HepG2 (cell line): Measurements from ENCODE around the gene HBEGF. TPM values are rescaled to one million over a fixed set of nuclear protein-coding genes. Genes with fewer than 3 reads are reported as not detected.

Source experiments
- ATAC-seq: fragments of 200-7000 bp; cut with Tn5 transposase; 3 replicates; pipeline ENCODE4 v1.9.1; 2020; ENCODE audit warnings: mild to moderate bottlenecking, moderate library complexity
- BruUV-seq: library from RNA; stranded (reverse); fragments of 400-500 nt; replicated peaks from 2 replicates; lab custom pipeline; 2021; lab: Mats Ljungman, UMichigan
- CTCF ChIA-PET: fragments of 300-600 bp; formaldehyde crosslinking; extraction: SDS; loops from one replicate; lab custom pipeline; 2021; ENCODE audit warnings: low total read pairs, inconsistent platforms, low intra/inter-chr PET ratio; lab: Yijun Ruan, JAX
- POLR2A ChIA-PET: fragments of 350-600 bp; sonication (Branson Sonifier 250); formaldehyde crosslinking; loops from one replicate; lab custom pipeline; 2020; ENCODE audit warnings: antibody characterized with exemption, inconsistent platforms; lab: Yijun Ruan, JAX
- DNase-seq: peaks from one replicate; pipeline ENCODE4 v3.0.0-alpha.2; 2015; ENCODE audit warnings: low spot score
- FAIRE-seq: peaks from 3 replicates; lab custom pipeline; 2011; peaks lifted over from hg19 to GRCh38; lab: Jason Lieb, UNC
- H2AFZ ChIP-seq: one replicate; pipeline ENCODE4 v1.6.1; 2011; ENCODE audit warnings: low read length, inconsistent platforms
- H3K27ac ChIP-seq: fragments of 300-600 bp; 3 replicates; pipeline ENCODE4 v1.8.0; 2011; ENCODE audit warnings: mixed run types, mild to moderate bottlenecking, mixed read lengths, low read length, inconsistent platforms; ENCODE audit not compliant: insufficient read depth; ENCODE audit errors: extremely low read length
- H3K27me3 ChIP-seq, 2 experiments: fragments of 200-600 bp in 1 of 2; 2 replicates in 1 of 2; 3 replicates in 1 of 2; pipeline versions ENCODE4 v1.6.0 to v1.8.0; 2011; ENCODE audit warnings: low read length in 2 of 2, mild to moderate bottlenecking in 2 of 2, moderate library complexity in 2 of 2, inconsistent platforms in 1 of 2; ENCODE audit not compliant: insufficient read depth in 2 of 2, control insufficient read depth in 1 of 2
- H3K36me3 ChIP-seq, 2 experiments: fragments of 200-600 bp in 1 of 2; replicated peaks in 1 of 2; 2 replicates in 1 of 2; 3 replicates in 1 of 2; pipeline versions ENCODE4 v1.5.1 to v1.8.0; 2011; ENCODE audit warnings: low read length in 2 of 2, inconsistent platforms in 1 of 2; ENCODE audit not compliant: insufficient read depth in 2 of 2, control insufficient read depth in 1 of 2
- H3K4me1 ChIP-seq: 2 replicates; pipeline ENCODE4 v1.5.1; 2012; ENCODE audit warnings: low read length, inconsistent platforms; ENCODE audit not compliant: insufficient read depth
- H3K4me2 ChIP-seq: 2 replicates; pipeline ENCODE4 v1.6.0; 2011; ENCODE audit warnings: low read depth, low read length, inconsistent platforms
- H3K4me3 ChIP-seq, 3 experiments: fragments of 200-600 bp in 1 of 3; sonication (generic), shearing (Covaris generic) in 1 of 3; replicated peaks in 1 of 3; 2 replicates each; pipeline ENCODE4 v1.5.1; 2011 to 2016; ENCODE audit warnings: low read length in 3 of 3, inconsistent platforms in 2 of 3, low read depth in 2 of 3, mild to moderate bottlenecking in 2 of 3, control low read depth in 1 of 3, mixed read lengths in 1 of 3; ENCODE audit not compliant: insufficient read depth in 1 of 3
- H3K79me2 ChIP-seq: one replicate; pipeline ENCODE4 v1.6.1; 2011; ENCODE audit warnings: low read length, inconsistent platforms; ENCODE audit not compliant: insufficient read depth
- H3K9ac ChIP-seq: 2 replicates; pipeline ENCODE4 v1.6.0; 2011; ENCODE audit warnings: mild to moderate bottlenecking, low read depth, low read length, inconsistent platforms; ENCODE audit not compliant: insufficient read depth
- H3K9me3 ChIP-seq: 2 replicates; pipeline ENCODE4 v1.5.1; 2012; ENCODE audit warnings: mild to moderate bottlenecking, low read length
- H4K20me1 ChIP-seq: 2 replicates; pipeline ENCODE4 v1.6.0; 2011; ENCODE audit warnings: inconsistent platforms, mild to moderate bottlenecking, low read length, moderate library complexity; ENCODE audit not compliant: insufficient read depth
- ATF4 ChIP-seq, 2 experiments: fragments of 450-650 bp in 1 of 2; sonication (generic) in 1 of 2; formaldehyde crosslinking; IDR thresholded peaks; 2 replicates each; pipeline versions ENCODE4 v1.5.0 to v1.8.0; 2020 to 2022; ENCODE audit warnings: mild to moderate bottlenecking in 1 of 2, missing genetic modification reagents in 1 of 2
- ATF5 ChIP-seq: sonication (generic); formaldehyde crosslinking; IDR thresholded peaks from 2 replicates; pipeline ENCODE4 v1.4.0; 2020; ENCODE audit warnings: mild to moderate bottlenecking, low read depth, missing genetic modification reagents
- ATF7 ChIP-seq, 2 experiments: fragments of 450-650 bp in 1 of 2; sonication (generic) in 1 of 2; formaldehyde crosslinking in 1 of 2; IDR thresholded peaks; 2 replicates each; pipeline versions ENCODE4 v1.4.0 to v1.6.1; 2016 to 2020; ENCODE audit warnings: antibody characterized with exemption in 1 of 2, mild to moderate bottlenecking in 1 of 2, missing genetic modification reagents in 1 of 2
- BHLHE40 ChIP-seq: IDR thresholded peaks from 2 replicates; pipeline ENCODE4 v1.6.1; 2011; ENCODE audit warnings: low read length, improper control_type of control experiment
- CEBPB ChIP-seq: IDR thresholded peaks from 2 replicates; pipeline ENCODE4 v1.6.1; 2011; ENCODE audit warnings: low read depth, low read length, improper control_type of control experiment, borderline replicate concordance
- CREBL2 ChIP-seq: sonication (generic); formaldehyde crosslinking; IDR thresholded peaks from 2 replicates; pipeline ENCODE4 v1.8.1; 2023; ENCODE audit warnings: missing genetic modification reagents, mild to moderate bottlenecking, borderline replicate concordance
- CSRNP1 ChIP-seq: sonication (generic); formaldehyde crosslinking; IDR thresholded peaks from 2 replicates; pipeline ENCODE4 v1.8.1; 2023; ENCODE audit warnings: mild to moderate bottlenecking, missing genetic modification reagents
- NPAS2 ChIP-seq: sonication (generic); formaldehyde crosslinking; IDR thresholded peaks from 2 replicates; pipeline ENCODE4 v1.8.0; 2022; ENCODE audit warnings: mild to moderate bottlenecking, missing genetic modification reagents, borderline replicate concordance
- POLR2G ChIP-seq: fragments of 200-400 bp; formaldehyde crosslinking; IDR thresholded peaks from 2 replicates; pipeline ENCODE4 v1.6.1; 2018; ENCODE audit warnings: mild to moderate bottlenecking, low read depth, low read length, moderate library complexity
- PPARG ChIP-seq: conservative IDR thresholded peaks from 2 replicates; pipeline ENCODE4 v1.6.1; 2016; ENCODE audit warnings: missing biosample characterization, missing genetic modification reagents
- RNF219 ChIP-seq: sonication (generic); formaldehyde crosslinking; IDR thresholded peaks from 2 replicates; pipeline ENCODE4 v1.5.0; 2020; ENCODE audit warnings: mild to moderate bottlenecking, missing genetic modification reagents
- ZNF333 ChIP-seq: sonication (generic); formaldehyde crosslinking; IDR thresholded peaks from 2 replicates; pipeline ENCODE4 v1.4.0; 2020; ENCODE audit warnings: mild to moderate bottlenecking, missing genetic modification reagents, borderline replicate concordance
- ZNF775 ChIP-seq: sonication (generic); formaldehyde crosslinking; IDR thresholded peaks from 2 replicates; pipeline ENCODE4 v1.4.0; 2020; ENCODE audit warnings: missing genetic modification reagents, mild to moderate bottlenecking, moderate library complexity, borderline replicate concordance
- ZSCAN31 ChIP-seq: sonication (generic); formaldehyde crosslinking; IDR thresholded peaks from 2 replicates; pipeline ENCODE4 v1.5.0; 2020; ENCODE audit warnings: low read depth, mild to moderate bottlenecking, missing genetic modification reagents
- WGBS: methylation state at CpG from one replicate; pipeline ENCODE4 v1.1.6; 2017; ENCODE audit warnings: low lambda C conversion rate; 5-methylcytosine and 5-hydroxymethylcytosine counted together
- in situ Hi-C: cut with HindIII; loops from 2 replicates; pipeline ENCODE4 v1.10.0; 2017; ENCODE audit warnings: low pct_unique_long_range_greater_than_20kb; ENCODE audit not compliant: extremely low pct_ligation_motif_present
- intact Hi-C: fragments of 100-400 bp; cut with micrococcal nuclease; formaldehyde crosslinking; loops from one replicate; pipeline ENCODE4 v1.10.0; 2022; ENCODE audit not compliant: unreplicated experiment
- polyA plus RNA-seq, 8 experiments: library from polyadenylated mRNA; depleted of rRNA in 3 of 8; stranded (reverse) in 7 of 8; unstranded in 1 of 8; fragments of >200 nt; fragmentation: Illumina TruSeq in 4 of 8; extraction: Trizol in 4 of 8; gene quantifications; 2 replicates each; pipeline versions ENCODE4 v1.2.1 to v1.2.3, GENCODE V29; 2011 to 2016; ENCODE audit warnings: low read depth in 4 of 8, missing spikeins in 1 of 8, mixed read lengths in 1 of 8; ENCODE audit not compliant: insufficient read depth in 1 of 8
- total RNA-seq, 5 experiments: library from RNA; depleted of rRNA; stranded (reverse); fragments of >200 nt; fragmentation: Illumina TruSeq; extraction: Trizol; gene quantifications; 2 replicates each; pipeline ENCODE4 v1.2.3, GENCODE V29; 2016; ENCODE audit warnings: low read depth in 1 of 5

Gene HBEGF
- total and polyA plus RNA-seq, 2 of the 13 experiments (the other 11 are each of a cell fraction or from before 2014, with no cell fraction given) = 1.7 to 5.0 TPM

GRCh38 chr5:140287801-140288521 is 58.4 kb downstream of the HBEGF start:
- Histone ChIP-seq H3K9me3 (no peaks in the 10 kb centered on the region), H3K9ac (no peak overlapping the region), H3K79me2 (peaks cover 89% of the 10 kb centered on the region), H3K4me1 (peaks cover 51% of the 10 kb centered on the region), H3K36me3 (0 out of 5 replicates have a peak, but pooled peaks cover 0 to 9% of the 10 kb centered on the region in 2 experiments), H2AFZ (no peak overlapping the region), H3K4me2 (no peak overlapping the region), H3K27me3 (no peaks in the 10 kb centered on the region), H4K20me1 (no peaks in the 10 kb centered on the region), H3K27ac (no peak overlapping the region), H3K4me3 (no peak overlapping the region)
- WGBS = 96% methylated on average over 7 of the region's 7 CpGs
- no peak for FAIRE-seq
- DNase-seq = no peak
- in situ Hi-C loops (no loop called here), intact Hi-C loops (no loop called here)
- ATAC-seq = no peak
- no TSS peak for BruUV-seq
- CTCF ChIA-PET = no interaction called here
- POLR2A ChIA-PET = interaction anchor here (0.7 kb wide), 1 partner anchor 357 kb away, joined by 3 read pairs; no protein-coding TSS in a partner anchor
- no peak for TF ChIP-seq NPAS2 (CRISPR knock-in tag)
- TF ChIP-seq RNF219 (CRISPR knock-in tag) = no peak
- TF ChIP-seq CREBL2 (CRISPR knock-in tag) = no peak
- TF ChIP-seq ZNF775 = no peak
- TF ChIP-seq CSRNP1 (CRISPR knock-in tag) = no peak
- no peak for TF ChIP-seq ZNF333
- no peak for TF ChIP-seq BHLHE40
- TF ChIP-seq CEBPB = 0 out of 2 replicates have a peak, but pooled peaks have one; percentile 9
- TF ChIP-seq PPARG (CRISPR knock-in tag) = no peak
- no peak for TF ChIP-seq POLR2G
- TF ChIP-seq ZSCAN31 (CRISPR knock-in tag) = no peak
- peak; percentile 47 for TF ChIP-seq ATF7 (IDR thresholded peaks at IDR 0.05)
- TF ChIP-seq ATF7 (CRISPR knock-in tag; IDR thresholded peaks at IDR 0.05) = no peak
- no peak for TF ChIP-seq ATF5 (CRISPR knock-in tag)
- TF ChIP-seq ATF4 (CRISPR knock-in tag; IDR thresholded peaks at IDR 0.05) = 0 out of 4 replicates have a peak, but pooled peaks of 1 of the 2 experiments have one; percentile 15
